ENCODE measurements around the gene RABGAP1L.

- TF ChIP-seq CTCF (conservative IDR thresholded peaks at IDR 0.05) (no peak), ZFX (IDR thresholded peaks at IDR 0.05) (no peak)
Observed at GRCh38 chr1:175015243-175015642, 855.9 kb downstream of the RABGAP1L start.

Data from C4-2B (cell line).